Fibroblast of lung (primary cell): ENCODE data around the gene UBXN11.

ENCODE experiments used
- EZH2 ChIP-seq: IDR thresholded peaks from 2 replicates; pipeline ENCODE4 v1.5.1; 2012; ENCODE audit warnings: low read length, control low read depth, mild to moderate bottlenecking; ENCODE audit errors: missing control alignments
- TF ChIP-seq, protein P1 (sequence below), 2 donors: IDR thresholded peaks in 1 of 2; conservative IDR thresholded peaks in 1 of 2; 1 replicate in 1 of 2; 2 replicates in 1 of 2; pipeline ENCODE4 v1.5.1; 2011 to 2012; ENCODE audit warnings: low read length in 2 of 2, control low read depth in 1 of 2, inconsistent platforms in 1 of 2, low read depth in 1 of 2, mild to moderate bottlenecking in 1 of 2

DNA sequence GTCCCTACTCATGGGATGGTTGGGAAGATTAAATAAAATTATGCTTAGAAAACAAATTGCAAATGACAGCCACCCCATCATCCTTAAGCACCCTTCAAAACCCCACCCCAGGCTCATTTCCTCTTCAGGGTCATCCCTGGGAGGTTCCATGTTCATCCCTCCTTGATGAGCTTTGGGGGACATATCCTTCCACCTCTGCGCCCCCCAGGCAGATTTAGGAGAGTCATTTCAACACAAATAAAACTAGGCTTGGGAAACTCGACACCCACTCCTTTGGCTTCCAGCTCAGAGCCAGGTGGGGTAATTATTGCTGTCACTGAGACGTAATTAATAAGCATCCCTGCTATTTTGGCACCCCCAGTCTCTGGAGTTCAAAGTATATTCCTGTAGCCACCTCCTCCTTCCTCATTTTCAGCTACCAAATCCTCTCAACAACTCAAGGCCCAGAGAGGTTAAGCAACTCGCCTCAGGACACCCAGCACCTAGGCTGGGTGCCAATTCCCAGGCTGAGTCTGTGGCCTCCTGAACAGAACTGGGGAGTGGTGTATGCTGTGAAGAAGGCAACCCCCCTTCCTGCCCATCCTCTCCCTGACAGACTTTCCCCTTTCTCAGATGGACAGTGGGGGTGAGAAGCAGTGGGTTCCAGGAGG, 46.9 kb upstream of the UBXN11 start:
- TF ChIP-seq, protein P1, sequence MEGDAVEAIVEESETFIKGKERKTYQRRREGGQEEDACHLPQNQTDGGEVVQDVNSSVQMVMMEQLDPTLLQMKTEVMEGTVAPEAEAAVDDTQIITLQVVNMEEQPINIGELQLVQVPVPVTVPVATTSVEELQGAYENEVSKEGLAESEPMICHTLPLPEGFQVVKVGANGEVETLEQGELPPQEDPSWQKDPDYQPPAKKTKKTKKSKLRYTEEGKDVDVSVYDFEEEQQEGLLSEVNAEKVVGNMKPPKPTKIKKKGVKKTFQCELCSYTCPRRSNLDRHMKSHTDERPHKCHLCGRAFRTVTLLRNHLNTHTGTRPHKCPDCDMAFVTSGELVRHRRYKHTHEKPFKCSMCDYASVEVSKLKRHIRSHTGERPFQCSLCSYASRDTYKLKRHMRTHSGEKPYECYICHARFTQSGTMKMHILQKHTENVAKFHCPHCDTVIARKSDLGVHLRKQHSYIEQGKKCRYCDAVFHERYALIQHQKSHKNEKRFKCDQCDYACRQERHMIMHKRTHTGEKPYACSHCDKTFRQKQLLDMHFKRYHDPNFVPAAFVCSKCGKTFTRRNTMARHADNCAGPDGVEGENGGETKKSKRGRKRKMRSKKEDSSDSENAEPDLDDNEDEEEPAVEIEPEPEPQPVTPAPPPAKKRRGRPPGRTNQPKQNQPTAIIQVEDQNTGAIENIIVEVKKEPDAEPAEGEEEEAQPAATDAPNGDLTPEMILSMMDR (conservative IDR thresholded peaks at IDR 0.05 in 1 of 2, IDR thresholded peaks at IDR 0.05 in 1 of 2; ENCODE audit: low read depth in 1 of 2, low read length in 2 of 2), result no peak
- TF ChIP-seq EZH2, result no peak
